H9 (cell line): ENCODE measurements around the gene MGMT. TPM values are rescaled to one million over a fixed set of nuclear protein-coding genes. Genes with fewer than 3 reads are reported as not detected.

Source experiments
- DNase-seq: peaks from one replicate; pipeline ENCODE4 v3.0.0-alpha.2; 2017
- H2AFZ ChIP-seq: one replicate; pipeline ENCODE4 v1.6.1; 2013; ENCODE audit warnings: mild to moderate bottlenecking, low read length, control low read depth, moderate library complexity
- H2AK5ac ChIP-seq: 2 replicates; pipeline ENCODE4 v1.6.1; 2013; ENCODE audit warnings: low read length, control low read depth, mixed read lengths; ENCODE audit not compliant: insufficient read length
- H2BK120ac ChIP-seq: one replicate; pipeline ENCODE4 v1.6.1; 2013; ENCODE audit warnings: low read depth, mild to moderate bottlenecking, low read length, control low read depth, inconsistent platforms; ENCODE audit not compliant: poor library complexity, severe bottlenecking
- H2BK12ac ChIP-seq: 2 replicates; pipeline ENCODE4 v1.6.1; 2013; ENCODE audit warnings: low read length, control low read depth, mixed read lengths, low read depth; ENCODE audit not compliant: insufficient read length
- H2BK15ac ChIP-seq: 2 replicates; pipeline ENCODE4 v1.6.1; 2013; ENCODE audit warnings: low read depth, low read length, control low read depth
- H2BK20ac ChIP-seq: one replicate; pipeline ENCODE4 v1.6.1; 2013; ENCODE audit warnings: low read depth, mild to moderate bottlenecking, low read length, control low read depth, inconsistent platforms; ENCODE audit not compliant: poor library complexity, severe bottlenecking
- H2BK5ac ChIP-seq: 2 replicates; pipeline ENCODE4 v1.6.1; 2013; ENCODE audit warnings: low read length, control low read depth, mixed read lengths; ENCODE audit not compliant: insufficient read length
- H3K14ac ChIP-seq: 2 replicates; pipeline ENCODE4 v1.6.1; 2013; ENCODE audit warnings: low read length, control low read depth; ENCODE audit not compliant: insufficient read depth
- H3K18ac ChIP-seq: 2 replicates; pipeline ENCODE4 v1.6.1; 2013; ENCODE audit warnings: low read depth, mild to moderate bottlenecking, mixed read lengths, low read length, control low read depth; ENCODE audit not compliant: insufficient read length
- H3K23ac ChIP-seq: 2 replicates; pipeline ENCODE4 v1.6.1; 2013; ENCODE audit warnings: low read length, control low read depth, mixed read lengths, low read depth; ENCODE audit not compliant: insufficient read length
- H3K23me2 ChIP-seq: 2 replicates; pipeline ENCODE4 v1.6.1; 2013; ENCODE audit warnings: low read depth, mild to moderate bottlenecking, mixed read lengths, low read length, control low read depth; ENCODE audit not compliant: insufficient read length, poor library complexity, severe bottlenecking
- H3K27ac ChIP-seq: 2 replicates; pipeline ENCODE4 v1.5.1; 2013; ENCODE audit warnings: low read length, control low read depth, mixed read lengths, low read depth; ENCODE audit not compliant: insufficient read length
- H3K27me3 ChIP-seq: 2 replicates; pipeline ENCODE4 v1.6.1; 2013; ENCODE audit warnings: low read length, control low read depth, inconsistent platforms; ENCODE audit not compliant: insufficient read depth
- H3K4ac ChIP-seq: 2 replicates; pipeline ENCODE4 v1.6.1; 2013; ENCODE audit warnings: low read depth, mild to moderate bottlenecking, control low read depth, inconsistent platforms, low read length, moderate library complexity
- H3K4me1 ChIP-seq: 2 replicates; pipeline ENCODE4 v1.6.1; 2013; ENCODE audit warnings: low read length, control low read depth, inconsistent platforms; ENCODE audit not compliant: insufficient read depth
- H3K4me2 ChIP-seq: 2 replicates; pipeline ENCODE4 v1.6.1; 2013; ENCODE audit warnings: low read length, control low read depth, mixed read lengths; ENCODE audit not compliant: insufficient read length, insufficient read depth
- H3K56ac ChIP-seq: 2 replicates; pipeline ENCODE4 v1.6.1; 2013; ENCODE audit warnings: low read depth, mild to moderate bottlenecking, mixed read lengths, low read length, control low read depth; ENCODE audit not compliant: insufficient read length
- H3K79me1 ChIP-seq: 2 replicates; pipeline ENCODE4 v1.6.1; 2013; ENCODE audit warnings: low read depth, mild to moderate bottlenecking, moderate library complexity, low read length, control low read depth, inconsistent platforms; ENCODE audit not compliant: insufficient read depth, poor library complexity, severe bottlenecking
- H3K79me2 ChIP-seq: 2 replicates; pipeline ENCODE4 v1.6.1; 2013; ENCODE audit warnings: low read length, control low read depth, inconsistent platforms; ENCODE audit not compliant: insufficient read depth
- H3K9ac ChIP-seq: 2 replicates; pipeline ENCODE4 v1.6.1; 2013; ENCODE audit warnings: low read length, control low read depth, mixed read lengths; ENCODE audit not compliant: insufficient read length; ENCODE audit errors: extremely low read depth
- H3K9me3 ChIP-seq: one replicate; pipeline ENCODE4 v1.6.1; 2013; ENCODE audit warnings: low read depth, low read length, inconsistent platforms; ENCODE audit not compliant: control insufficient read depth
- H3T11ph ChIP-seq: one replicate; pipeline ENCODE4 v1.6.1; 2013; ENCODE audit warnings: mild to moderate bottlenecking, low read length, control low read depth, inconsistent platforms
- H4K20me1 ChIP-seq: one replicate; pipeline ENCODE4 v1.6.1; 2013; ENCODE audit not compliant: control insufficient read depth, insufficient read length, insufficient read depth
- H4K5ac ChIP-seq: 2 replicates; pipeline ENCODE4 v1.6.1; 2013; ENCODE audit warnings: low read depth, mild to moderate bottlenecking, mixed read lengths, low read length, control low read depth; ENCODE audit not compliant: insufficient read length
- H4K8ac ChIP-seq: replicated peaks from 2 replicates; pipeline ENCODE4 v1.6.1; 2013; ENCODE audit warnings: low read length, control low read depth, mixed read lengths, low read depth; ENCODE audit not compliant: insufficient read length
- H4K91ac ChIP-seq: 2 replicates; pipeline ENCODE4 v1.6.1; 2013; ENCODE audit warnings: low read depth, mild to moderate bottlenecking, moderate library complexity, mixed read lengths, low read length, control low read depth; ENCODE audit not compliant: insufficient read length
- H3K27ac Mint-ChIP-seq, 3 experiments: 2 replicates in 2 of 3; 3 replicates in 1 of 3; pipeline ENCODE4 v1.8.0; 2020 to 2021; ENCODE audit warnings: mixed read lengths in 3 of 3, mild to moderate bottlenecking in 1 of 3, moderate library complexity in 1 of 3
- H3K27me3 Mint-ChIP-seq: 2 replicates; pipeline ENCODE4 v1.8.0; 2021; ENCODE audit warnings: low read depth, mild to moderate bottlenecking, moderate library complexity, mixed read lengths
- H3K36me3 Mint-ChIP-seq, 3 experiments: 2 replicates in 2 of 3; 3 replicates in 1 of 3; pipeline ENCODE4 v1.8.0; 2020 to 2021; ENCODE audit warnings: low read depth in 3 of 3, mixed read lengths in 3 of 3; ENCODE audit not compliant: insufficient read depth in 1 of 3
- H3K4me1 Mint-ChIP-seq, 2 experiments: 2 replicates each; pipeline ENCODE4 v1.8.0; 2020; ENCODE audit warnings: mixed read lengths in 2 of 2
- H3K4me3 Mint-ChIP-seq, 2 experiments: 2 replicates in 1 of 2; 3 replicates in 1 of 2; pipeline ENCODE4 v1.8.0; 2020 to 2021; ENCODE audit warnings: mild to moderate bottlenecking in 2 of 2, mixed read lengths in 2 of 2, moderate library complexity in 1 of 2
- H3K9me3 Mint-ChIP-seq, 2 experiments: 2 replicates in 1 of 2; 3 replicates in 1 of 2; pipeline ENCODE4 v1.8.0; 2020; ENCODE audit warnings: mild to moderate bottlenecking in 2 of 2, mixed read lengths in 2 of 2, moderate library complexity in 1 of 2
- whole genome bisulfite sequencing: extraction: QIAGEN DNeasy Blood & Tissue Kit; methylation state at CpG from one replicate; pipeline ENCODE4 v1.1.7; 2013; ENCODE audit warnings: missing lambda C conversion rate, low lambda C conversion rate, mixed read lengths; ENCODE audit not compliant: insufficient read length; ENCODE audit errors: extremely low coverage; 5-methylcytosine and 5-hydroxymethylcytosine counted together
- total RNA-seq: library from RNA; stranded (reverse); gene quantifications from 2 replicates; pipeline ENCODE4 v1.2.1, GENCODE V29; 2021
- TF ChIP-seq, protein P1 (sequence below): fragments of 200-600 bp; sonication (generic); conservative IDR thresholded peaks from 3 replicates; pipeline ENCODE4 v1.8.0; 2021; ENCODE audit warnings: antibody characterized with exemption, mild to moderate bottlenecking

The MGMT gene
- total RNA-seq, 1 experiment from 2014 or later: 18.4 TPM

DNA sequence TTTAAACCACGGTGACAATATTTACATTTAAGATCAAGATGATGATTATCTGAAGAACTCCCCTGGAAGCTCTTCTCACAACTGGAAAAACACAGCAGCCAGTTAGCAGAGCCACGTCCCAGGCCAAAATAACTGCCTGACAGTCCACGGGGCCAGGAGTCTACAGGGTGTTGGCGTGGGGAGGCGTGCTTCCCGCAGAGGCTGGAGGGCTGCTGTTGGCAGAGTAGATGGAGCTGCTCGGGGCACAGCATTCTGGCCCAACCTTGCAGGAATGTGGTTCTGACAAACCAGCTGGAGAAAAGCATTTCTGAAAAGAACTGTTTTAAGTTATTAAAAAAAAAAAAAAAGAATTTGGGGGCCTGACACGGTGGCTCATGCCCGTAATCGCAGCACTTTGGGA is 319.2 kb downstream of the MGMT start:
- H3K23ac ChIP-seq: no peak overlapping the region
- H4K20me1 ChIP-seq: no peaks in the 10 kb centered on the region

More for the DNA sequence above, 319.2 kb downstream of the MGMT start:
- Mint-ChIP-seq H3K36me3 (no peaks in the 10 kb centered on the region; a peak in 1 of 7 replicates), H3K27ac (no peak overlapping the region), H3K27me3 (no peaks in the 10 kb centered on the region), H3K4me1 (no peaks in the 10 kb centered on the region), H3K4me3 (no peak overlapping the region), H3K9me3 (peaks cover 0 to 3% of the 10 kb centered on the region in 2 experiments; a peak in 1 of 5 replicates)
- DNase-seq: no peak
- Histone ChIP-seq H3K18ac (no peak overlapping the region), H2BK5ac (no peak overlapping the region), H3K9ac (no peak overlapping the region), H2AFZ (no peak overlapping the region), H2BK15ac (no peak overlapping the region), H3K27me3 (no peaks in the 10 kb centered on the region), H4K8ac (no peak overlapping the region), H3K14ac (no peak overlapping the region), H3K79me2 (no peaks in the 10 kb centered on the region), H3K56ac (no peak overlapping the region), H3K79me1 (no peaks in the 10 kb centered on the region), H2BK20ac (no peak overlapping the region), H2AK5ac (no peak overlapping the region), H3K27ac (no peak overlapping the region), H2BK12ac (no peak overlapping the region), H3K9me3 (no peaks in the 10 kb centered on the region), H3K4me2 (no peak overlapping the region), H2BK120ac (no peak overlapping the region), H4K91ac (no peak overlapping the region), H3K4ac (no peak overlapping the region), H3K4me1 (no peaks in the 10 kb centered on the region), H3K23me2 (no peaks in the 10 kb centered on the region), H4K5ac (no peak overlapping the region), H3T11ph (no peak overlapping the region)
- TF ChIP-seq, protein P1, sequence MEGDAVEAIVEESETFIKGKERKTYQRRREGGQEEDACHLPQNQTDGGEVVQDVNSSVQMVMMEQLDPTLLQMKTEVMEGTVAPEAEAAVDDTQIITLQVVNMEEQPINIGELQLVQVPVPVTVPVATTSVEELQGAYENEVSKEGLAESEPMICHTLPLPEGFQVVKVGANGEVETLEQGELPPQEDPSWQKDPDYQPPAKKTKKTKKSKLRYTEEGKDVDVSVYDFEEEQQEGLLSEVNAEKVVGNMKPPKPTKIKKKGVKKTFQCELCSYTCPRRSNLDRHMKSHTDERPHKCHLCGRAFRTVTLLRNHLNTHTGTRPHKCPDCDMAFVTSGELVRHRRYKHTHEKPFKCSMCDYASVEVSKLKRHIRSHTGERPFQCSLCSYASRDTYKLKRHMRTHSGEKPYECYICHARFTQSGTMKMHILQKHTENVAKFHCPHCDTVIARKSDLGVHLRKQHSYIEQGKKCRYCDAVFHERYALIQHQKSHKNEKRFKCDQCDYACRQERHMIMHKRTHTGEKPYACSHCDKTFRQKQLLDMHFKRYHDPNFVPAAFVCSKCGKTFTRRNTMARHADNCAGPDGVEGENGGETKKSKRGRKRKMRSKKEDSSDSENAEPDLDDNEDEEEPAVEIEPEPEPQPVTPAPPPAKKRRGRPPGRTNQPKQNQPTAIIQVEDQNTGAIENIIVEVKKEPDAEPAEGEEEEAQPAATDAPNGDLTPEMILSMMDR: no peak
- no CpG with 5 or more reads among the region's 10 CpGs for WGBS
